WERI-Rb-1 (cell line): ENCODE results near the gene SLC22A5.

Source experiments
- DNase-seq: peaks from one replicate; pipeline ENCODE4 v3.0.0-alpha.2; 2020
- H3K27ac ChIP-seq: fragments of 250-450 bp; sonication (Bioruptor Pico); 2 replicates; pipeline ENCODE4 v1.5.1; 2020; ENCODE audit warnings: mild to moderate bottlenecking, moderate library complexity
- H3K27me3 ChIP-seq: fragments of 250-450 bp; sonication (Bioruptor Pico); 2 replicates; pipeline ENCODE4 v1.5.1; 2021; ENCODE audit warnings: mild to moderate bottlenecking, low read depth, moderate library complexity; ENCODE audit not compliant: insufficient read depth, severe bottlenecking
- H3K36me3 ChIP-seq: fragments of 250-450 bp; sonication (Bioruptor Pico); 2 replicates; pipeline ENCODE4 v1.5.1; 2020; ENCODE audit warnings: mild to moderate bottlenecking, moderate library complexity
- H3K4me3 ChIP-seq: 2 replicates; pipeline ENCODE4 v1.5.1; 2011; ENCODE audit warnings: low read depth, mild to moderate bottlenecking, control low read depth, low read length
- H3K9me3 ChIP-seq: fragments of 250-450 bp; sonication (Bioruptor Pico); 2 replicates; pipeline ENCODE4 v1.5.1; 2021; ENCODE audit warnings: mild to moderate bottlenecking, moderate library complexity; ENCODE audit not compliant: severe bottlenecking
- CTCF ChIP-seq: IDR thresholded peaks from 2 replicates; pipeline ENCODE4 v1.5.1; 2011; ENCODE audit warnings: low read depth, mild to moderate bottlenecking, control low read depth, inconsistent platforms, low read length

The SLC22A5 gene

GRCh38 chr5:132416306-132417009 lies 46.9 kb downstream of the SLC22A5 start:
- TF ChIP-seq CTCF: no peak
- Histone ChIP-seq H3K36me3 (no peaks in the 10 kb centered on the region), H3K27ac (no peak overlapping the region), H3K27me3 (no peaks in the 10 kb centered on the region), H3K4me3 (no peak overlapping the region), H3K9me3 (no peaks in the 10 kb centered on the region)
- no peak for DNase-seq

- no peaks in the 10 kb centered on the region for H3K36me3 ChIP-seq
- no peak overlapping the region for H3K27ac ChIP-seq
- no peaks in the 10 kb centered on the region for H3K9me3 ChIP-seq
- H3K4me3 ChIP-seq: no peak overlapping the region
- no peak for DNase-seq
- no peak for TF ChIP-seq CTCF
- no peaks in the 10 kb centered on the region for H3K27me3 ChIP-seq
These were observed 47.5 kb downstream of the SLC22A5 start for GRCh38 chr5:132417010-132417439.

GRCh38 chr5:132417461-132417860 lies 48.0 kb downstream of the SLC22A5 start:
- H3K4me3 ChIP-seq: no peak overlapping the region
- H3K27me3 ChIP-seq: no peaks in the 10 kb centered on the region
- H3K9me3 ChIP-seq: no peaks in the 10 kb centered on the region
- TF ChIP-seq CTCF: no peak
- H3K36me3 ChIP-seq: no peaks in the 10 kb centered on the region
- no peak overlapping the region for H3K27ac ChIP-seq
- no peak for DNase-seq

- Histone ChIP-seq H3K36me3 (no peaks in the 10 kb centered on the region), H3K27me3 (no peaks in the 10 kb centered on the region), H3K4me3 (no peak overlapping the region), H3K9me3 (no peaks in the 10 kb centered on the region), H3K27ac (no peak overlapping the region)
- peak; percentile 25 for DNase-seq
- TF ChIP-seq CTCF: no peak
These were observed 48.5 kb downstream of the SLC22A5 start for GRCh38 chr5:132417889-132418485.

GRCh38 chr5:132418881-132419280 lies 49.4 kb downstream of the SLC22A5 start:
- no peak overlapping the region for H3K27ac ChIP-seq
- TF ChIP-seq CTCF: no peak
- no peaks in the 10 kb centered on the region for H3K36me3 ChIP-seq
- no peaks in the 10 kb centered on the region for H3K27me3 ChIP-seq
- DNase-seq: no peak
- no peaks in the 10 kb centered on the region for H3K9me3 ChIP-seq
- H3K4me3 ChIP-seq: no peak overlapping the region
